Measurements from ENCODE around the gene MCRIP2. TPM values are rescaled to one million over a fixed set of nuclear protein-coding genes. Genes with fewer than 3 reads are reported as not detected.

Gene MCRIP2
- total RNA-seq, 1 donor, result 16.0 TPM

- TF ChIP-seq, protein P1, sequence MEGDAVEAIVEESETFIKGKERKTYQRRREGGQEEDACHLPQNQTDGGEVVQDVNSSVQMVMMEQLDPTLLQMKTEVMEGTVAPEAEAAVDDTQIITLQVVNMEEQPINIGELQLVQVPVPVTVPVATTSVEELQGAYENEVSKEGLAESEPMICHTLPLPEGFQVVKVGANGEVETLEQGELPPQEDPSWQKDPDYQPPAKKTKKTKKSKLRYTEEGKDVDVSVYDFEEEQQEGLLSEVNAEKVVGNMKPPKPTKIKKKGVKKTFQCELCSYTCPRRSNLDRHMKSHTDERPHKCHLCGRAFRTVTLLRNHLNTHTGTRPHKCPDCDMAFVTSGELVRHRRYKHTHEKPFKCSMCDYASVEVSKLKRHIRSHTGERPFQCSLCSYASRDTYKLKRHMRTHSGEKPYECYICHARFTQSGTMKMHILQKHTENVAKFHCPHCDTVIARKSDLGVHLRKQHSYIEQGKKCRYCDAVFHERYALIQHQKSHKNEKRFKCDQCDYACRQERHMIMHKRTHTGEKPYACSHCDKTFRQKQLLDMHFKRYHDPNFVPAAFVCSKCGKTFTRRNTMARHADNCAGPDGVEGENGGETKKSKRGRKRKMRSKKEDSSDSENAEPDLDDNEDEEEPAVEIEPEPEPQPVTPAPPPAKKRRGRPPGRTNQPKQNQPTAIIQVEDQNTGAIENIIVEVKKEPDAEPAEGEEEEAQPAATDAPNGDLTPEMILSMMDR (IDR thresholded peaks at IDR 0.05; ENCODE audit: insufficient read depth, low read depth, low read length), result no peak
- no peak overlapping the region for H3K4me3 ChIP-seq (ENCODE audit: low read depth, low read length)
- DNase-seq (ENCODE audit: low read depth), result no peak
Measured at GRCh38 chr16:695355-696089, 53.9 kb downstream of the MCRIP2 start.

Other genes with a start within 250 kb of the MCRIP2 start
- gene NME4, start 244.6 kb upstream of the MCRIP2 start, total RNA-seq, result 126 TPM in 2 replicates
- gene DECR2, start 239.9 kb upstream of the MCRIP2 start, total RNA-seq, result 11.6 and 16.0 TPM in 2 replicates
- 19.0 and 19.4 TPM in 2 replicates for gene RAB11FIP3, start 216.2 kb upstream of the MCRIP2 start, total RNA-seq
- gene CAPN15, start 114.1 kb upstream of the MCRIP2 start, total RNA-seq, result 37.1 and 43.2 TPM in 2 replicates
- not detected in 2 replicates for gene PRR35, start 81.4 kb upstream of the MCRIP2 start, total RNA-seq
- 1.7 and 3.2 TPM in 2 replicates for gene NHLRC4, start 74.8 kb upstream of the MCRIP2 start, total RNA-seq
- 22.0 and 33.8 TPM in 2 replicates for gene PIGQ, start 71.9 kb upstream of the MCRIP2 start, total RNA-seq
- gene RAB40C, start 51.8 kb upstream of the MCRIP2 start, total RNA-seq, result 9.9 and 10.6 TPM in 2 replicates
- under 0.01 and 0.43 TPM in 2 replicates for gene WFIKKN1, start 10.8 kb upstream of the MCRIP2 start, total RNA-seq
- 51.8 and 78.3 TPM in 2 replicates for gene METTL26, start 5.5 kb upstream of the MCRIP2 start, total RNA-seq
- 12.5 and 18.7 TPM in 2 replicates for gene WDR90, start 7.5 kb downstream of the MCRIP2 start, total RNA-seq
- gene RHOT2, start 26.3 kb downstream of the MCRIP2 start, total RNA-seq, result 44.0 and 53.1 TPM in 2 replicates
- gene RHBDL1, start 33.8 kb downstream of the MCRIP2 start, total RNA-seq, result 1.3 and 1.9 TPM in 2 replicates
- 100 and 113 TPM in 2 replicates for gene STUB1, start 38.6 kb downstream of the MCRIP2 start, total RNA-seq
- 35.4 and 36.3 TPM in 2 replicates for gene JMJD8, start 42.5 kb downstream of the MCRIP2 start, total RNA-seq
- 8.2 and 9.0 TPM in 2 replicates for gene WDR24, start 48.6 kb downstream of the MCRIP2 start, total RNA-seq
- under 0.01 TPM in 2 replicates for gene FBXL16, start 64.0 kb downstream of the MCRIP2 start, total RNA-seq
- gene METRN, start 73.3 kb downstream of the MCRIP2 start, total RNA-seq, result 39.3 and 44.5 TPM in 2 replicates
- gene ANTKMT, start 79.3 kb downstream of the MCRIP2 start, total RNA-seq, result 19.4 and 37.0 TPM in 2 replicates
- gene CCDC78, start 84.6 kb downstream of the MCRIP2 start, total RNA-seq, result 1.3 and 3.2 TPM in 2 replicates
- gene HAGHL, start 85.3 kb downstream of the MCRIP2 start, total RNA-seq, result 14.7 and 21.9 TPM in 2 replicates
- 31.6 and 37.1 TPM in 2 replicates for gene CIAO3, start 99.2 kb downstream of the MCRIP2 start, total RNA-seq
- 0.32 and 0.86 TPM in 2 replicates for gene MSLN, start 118.9 kb downstream of the MCRIP2 start, total RNA-seq
- gene RPUSD1, start 146.6 kb downstream of the MCRIP2 start, total RNA-seq, result 21.2 and 32.2 TPM in 2 replicates
- gene CHTF18, start 146.8 kb downstream of the MCRIP2 start, total RNA-seq, result 13.8 and 13.9 TPM in 2 replicates
- not detected in 2 replicates for gene GNG13, start 158.9 kb downstream of the MCRIP2 start, total RNA-seq

All from fibroblast of villous mesenchyme (primary cell).